ENCODE results near the gene RBMY1B. TPM values are rescaled to one million over a fixed set of nuclear protein-coding genes. Genes with fewer than 3 reads are reported as not detected.
"Not testable (repeated sequence)": the region's sequence is repeated elsewhere in the genome, so short reads cannot be mapped to it uniquely, and the experiment has no call there.

Gene RBMY1B
- polyA plus RNA-seq (ENCODE audit: insufficient read length in 10 of 10) = not detected
- long read RNA-seq, donor 1 = 0 reads
- long read RNA-seq, donor 2 = 0 reads
- long read RNA-seq, donor 3 = 0 reads
- long read RNA-seq, donor 4 = 0 reads
- long read RNA-seq, donor 5 = 0 reads
- long read RNA-seq, donor 6 = 0 reads
- long read RNA-seq, donor 7 = 0 reads
- long read RNA-seq, donor 8 = 0 reads
- long read RNA-seq, donor 9 = 0 reads

GRCh38 chrY:21511038-21511437 lies at the start of gene RBMY1B:
TSS of gene RBMY1B (plus strand) at chrY:21511338. CDS start at chrY:21513351, 2,013 bp downstream.
- DNase-seq = not testable (repeated sequence)

- DNase-seq = not testable (repeated sequence)
Measured at GRCh38 chrY:21462915-21463314, 48.2 kb upstream of the RBMY1B start.

GRCh38 chrY:21482967-21483366 lies 28.2 kb upstream of the RBMY1B start:
- no peak for DNase-seq

- not testable (repeated sequence) for DNase-seq
Measured at GRCh38 chrY:21534579-21534978, 23.4 kb downstream of the RBMY1B start, which contains the start of gene RBMY1A1. TSS of gene RBMY1A1 (plus strand) at chrY:21534879. CDS start at chrY:21536892, 2,013 bp downstream.

DNA sequence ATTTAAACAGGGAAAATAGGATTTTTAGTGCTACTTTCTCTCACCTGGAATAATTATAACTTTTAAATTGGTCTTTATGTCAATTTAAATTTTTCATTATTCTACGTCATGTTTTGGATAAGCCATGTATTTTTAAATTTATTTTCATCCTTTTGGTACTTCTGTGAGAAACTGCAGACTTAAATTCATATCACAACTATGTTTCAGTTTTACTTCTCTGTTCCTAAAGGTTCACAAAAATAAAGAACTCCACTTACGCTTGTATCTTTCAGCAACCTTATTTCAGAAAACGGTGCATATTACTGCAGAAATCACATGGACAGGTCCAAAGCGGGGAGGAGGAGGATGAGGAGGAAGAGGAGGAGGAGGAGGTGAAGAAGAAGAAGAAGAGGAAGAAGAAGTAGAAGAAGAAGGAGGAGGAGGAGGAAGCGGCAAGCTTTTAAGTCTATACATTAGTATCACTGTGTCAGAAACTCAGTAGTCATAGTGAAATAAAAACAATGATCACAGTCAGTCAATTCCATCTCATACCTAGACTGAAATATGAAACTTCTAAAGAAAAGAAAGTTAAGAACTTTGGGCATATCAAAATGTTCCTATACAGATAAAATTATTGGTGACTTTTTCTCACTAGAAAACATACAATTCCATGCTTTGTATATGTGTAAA lies 48.3 kb downstream of the RBMY1B start:
- DNase-seq = not testable (repeated sequence)

Other genes with a start within 250 kb of the RBMY1B start
- gene RBMY1A1, start 23.5 kb downstream of the RBMY1B start, polyA plus RNA-seq (ENCODE audit: insufficient read length in 10 of 10) = not detected

Data from muscle of back (tissue), 13 donors.